Esophagus squamous epithelium (tissue), 4 donors: ENCODE results near the gene TPSAB1.
"Not testable (repeated sequence)": the region's sequence is repeated elsewhere in the genome, so short reads cannot be mapped to it uniquely, and the experiment has no call there.

Source experiments
- POLR2A ChIP-seq, 4 donors: fragments of 450-650 bp; IDR thresholded peaks; one replicate each; pipeline ENCODE4 v1.6.1; 2017; ENCODE audit warnings: antibody characterized with exemption in 4 of 4, mild to moderate bottlenecking in 4 of 4, moderate library complexity in 3 of 4
- TF ChIP-seq, protein P1 (sequence below), 6 experiments: fragments of 450-650 bp in 4 of 6; fragments of 200-600 bp in 2 of 6; sonication (generic) in 2 of 6; IDR thresholded peaks; one replicate each; pipeline ENCODE4 v1.5.1; 2016 to 2019; ENCODE audit warnings: antibody characterized with exemption in 6 of 6, mild to moderate bottlenecking in 4 of 6, moderate library complexity in 4 of 6

DNA sequence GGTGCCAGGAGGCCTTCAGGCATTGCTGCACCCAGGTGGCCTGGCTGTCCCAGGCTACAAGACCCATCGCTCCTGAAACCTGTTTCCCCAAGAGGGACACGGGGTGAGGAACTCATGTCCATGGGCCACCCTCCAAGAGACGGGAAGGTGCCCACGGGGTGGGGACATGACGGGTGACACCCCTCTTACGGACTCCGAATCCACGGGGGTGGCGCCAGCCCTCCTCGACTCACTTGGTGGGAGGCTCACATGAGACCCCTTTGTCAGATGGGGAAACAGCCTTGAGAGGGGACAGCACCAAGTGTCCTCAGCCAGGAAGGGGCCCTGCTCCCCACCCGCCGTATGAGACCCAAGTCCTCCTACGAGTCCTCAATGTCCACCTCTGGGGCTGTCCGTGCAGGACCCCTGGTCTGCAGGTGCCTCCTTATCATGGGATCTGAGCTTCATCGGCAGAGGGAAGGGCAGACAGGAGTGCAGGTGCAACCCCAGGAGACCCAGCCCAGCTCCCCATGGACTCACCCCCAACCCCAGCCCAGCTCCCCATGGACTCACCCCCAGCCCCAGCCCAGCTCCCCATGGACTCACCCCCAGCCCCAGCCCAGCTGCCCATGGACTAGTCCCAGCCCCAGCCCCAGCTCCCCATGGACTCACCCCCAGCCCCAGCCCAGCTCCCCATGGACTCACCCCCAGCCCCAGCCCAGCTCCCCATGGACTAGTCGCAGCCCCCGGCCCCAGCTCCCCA lies 9.9 kb upstream of the TPSAB1 start:
- TF ChIP-seq, protein P1, sequence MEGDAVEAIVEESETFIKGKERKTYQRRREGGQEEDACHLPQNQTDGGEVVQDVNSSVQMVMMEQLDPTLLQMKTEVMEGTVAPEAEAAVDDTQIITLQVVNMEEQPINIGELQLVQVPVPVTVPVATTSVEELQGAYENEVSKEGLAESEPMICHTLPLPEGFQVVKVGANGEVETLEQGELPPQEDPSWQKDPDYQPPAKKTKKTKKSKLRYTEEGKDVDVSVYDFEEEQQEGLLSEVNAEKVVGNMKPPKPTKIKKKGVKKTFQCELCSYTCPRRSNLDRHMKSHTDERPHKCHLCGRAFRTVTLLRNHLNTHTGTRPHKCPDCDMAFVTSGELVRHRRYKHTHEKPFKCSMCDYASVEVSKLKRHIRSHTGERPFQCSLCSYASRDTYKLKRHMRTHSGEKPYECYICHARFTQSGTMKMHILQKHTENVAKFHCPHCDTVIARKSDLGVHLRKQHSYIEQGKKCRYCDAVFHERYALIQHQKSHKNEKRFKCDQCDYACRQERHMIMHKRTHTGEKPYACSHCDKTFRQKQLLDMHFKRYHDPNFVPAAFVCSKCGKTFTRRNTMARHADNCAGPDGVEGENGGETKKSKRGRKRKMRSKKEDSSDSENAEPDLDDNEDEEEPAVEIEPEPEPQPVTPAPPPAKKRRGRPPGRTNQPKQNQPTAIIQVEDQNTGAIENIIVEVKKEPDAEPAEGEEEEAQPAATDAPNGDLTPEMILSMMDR (IDR thresholded peaks at IDR 0.05): not testable (repeated sequence)
- TF ChIP-seq POLR2A (IDR thresholded peaks at IDR 0.05): not testable (repeated sequence)
